ENCODE measurements around the gene KCNJ2. TPM values are rescaled to one million over a fixed set of nuclear protein-coding genes. Genes with fewer than 3 reads are reported as not detected.

KCNJ2 gene
- total and polyA plus RNA-seq, 12 donors: 3.0 to 76.0 (median 41.9) TPM

DNA sequence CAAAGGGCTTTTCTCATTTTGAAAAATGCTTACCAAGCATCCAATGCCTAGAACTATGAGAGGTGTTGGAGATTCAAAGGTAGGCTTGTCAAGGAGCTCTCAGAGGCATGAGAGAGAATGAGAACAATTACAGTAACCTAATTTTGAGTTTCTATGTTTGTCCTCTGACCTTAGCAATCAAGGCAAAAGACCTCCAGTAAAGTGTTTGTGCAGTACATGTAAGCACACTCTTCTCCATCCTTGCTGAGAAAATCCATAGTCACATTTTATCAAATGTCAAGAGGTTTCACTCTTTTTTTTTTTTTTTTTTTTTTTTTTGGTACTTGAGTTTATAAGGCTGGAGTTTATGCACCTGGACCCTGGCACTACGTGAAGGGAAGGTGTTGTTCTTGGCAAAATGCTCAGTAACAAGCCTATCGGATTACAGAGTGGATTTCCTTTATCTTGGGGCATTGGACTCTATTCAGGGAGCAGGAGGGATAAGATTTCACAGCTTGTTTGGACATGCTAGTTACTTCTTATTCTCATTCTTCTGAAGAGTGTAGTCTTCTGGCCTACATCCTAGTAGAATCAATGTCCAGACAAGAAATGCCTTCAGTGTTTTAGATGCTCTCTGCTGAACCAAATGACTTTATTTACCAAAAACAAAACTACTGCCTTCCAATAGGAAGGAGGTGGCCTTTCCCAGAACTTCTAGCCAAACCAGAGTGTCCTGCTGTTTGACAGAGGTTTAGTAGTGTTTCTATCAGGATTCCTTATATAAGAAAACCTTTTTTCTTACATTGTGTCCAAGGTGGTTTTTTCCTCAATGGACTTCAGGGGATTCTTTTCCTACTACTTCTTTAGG lies 21.9 kb downstream of the KCNJ2 start:
- H3K9me3 ChIP-seq: peaks cover 0 to 3% (median 0%) of the 10 kb centered on the region in 11 donors
- H3K27ac ChIP-seq: no peak overlapping the region
- no peak for DNase-seq
- intact Hi-C loops (cut with DNase I): no loop called here
- TF ChIP-seq, protein P1, sequence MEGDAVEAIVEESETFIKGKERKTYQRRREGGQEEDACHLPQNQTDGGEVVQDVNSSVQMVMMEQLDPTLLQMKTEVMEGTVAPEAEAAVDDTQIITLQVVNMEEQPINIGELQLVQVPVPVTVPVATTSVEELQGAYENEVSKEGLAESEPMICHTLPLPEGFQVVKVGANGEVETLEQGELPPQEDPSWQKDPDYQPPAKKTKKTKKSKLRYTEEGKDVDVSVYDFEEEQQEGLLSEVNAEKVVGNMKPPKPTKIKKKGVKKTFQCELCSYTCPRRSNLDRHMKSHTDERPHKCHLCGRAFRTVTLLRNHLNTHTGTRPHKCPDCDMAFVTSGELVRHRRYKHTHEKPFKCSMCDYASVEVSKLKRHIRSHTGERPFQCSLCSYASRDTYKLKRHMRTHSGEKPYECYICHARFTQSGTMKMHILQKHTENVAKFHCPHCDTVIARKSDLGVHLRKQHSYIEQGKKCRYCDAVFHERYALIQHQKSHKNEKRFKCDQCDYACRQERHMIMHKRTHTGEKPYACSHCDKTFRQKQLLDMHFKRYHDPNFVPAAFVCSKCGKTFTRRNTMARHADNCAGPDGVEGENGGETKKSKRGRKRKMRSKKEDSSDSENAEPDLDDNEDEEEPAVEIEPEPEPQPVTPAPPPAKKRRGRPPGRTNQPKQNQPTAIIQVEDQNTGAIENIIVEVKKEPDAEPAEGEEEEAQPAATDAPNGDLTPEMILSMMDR (IDR thresholded peaks at IDR 0.05): no peak
- WGBS, 2 donors: 18 to 27% methylated on average over 2 of the region's 2 CpGs
- peaks cover 0 to 15% (median 2%) of the 10 kb centered on the region in 9 donors for H3K4me1 ChIP-seq
- H3K4me3 ChIP-seq: no peak overlapping the region
- peak in 1 of 8 donors; percentile 30 for ATAC-seq
- H3K36me3 ChIP-seq: no peaks in the 10 kb centered on the region
- H3K27me3 ChIP-seq: no peaks in the 10 kb centered on the region

DNA sequence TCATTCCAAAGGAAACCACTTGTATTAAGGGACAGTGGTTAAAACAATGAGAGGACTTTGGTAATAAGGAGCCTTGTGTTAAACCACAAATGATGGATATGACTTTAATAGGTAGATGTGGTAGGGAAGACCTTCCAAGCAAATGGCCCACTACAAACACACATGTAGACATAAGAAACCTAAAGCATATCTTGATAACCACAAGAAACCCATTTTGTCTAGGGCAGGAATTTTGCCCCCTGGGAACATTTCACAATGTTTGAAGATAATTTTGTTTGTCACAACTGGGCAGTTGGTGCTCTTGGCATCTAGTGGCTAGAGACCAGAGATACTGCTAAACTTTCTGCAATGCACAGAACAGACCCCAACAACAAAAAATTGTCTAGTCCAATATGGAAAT lies 25.8 kb downstream of the KCNJ2 start:
- no peak for ATAC-seq
- intact Hi-C loops (cut with DNase I): no loop called here
- DNase-seq: no peak
- no peak overlapping the region for H3K4me3 ChIP-seq
- no peak overlapping the region for H3K27ac ChIP-seq
- H3K4me1 ChIP-seq: peaks cover 0 to 21% (median 2%) of the 10 kb centered on the region in 9 donors
- H3K9me3 ChIP-seq: no peaks in the 10 kb centered on the region
- H3K27me3 ChIP-seq: no peaks in the 10 kb centered on the region
- TF ChIP-seq, protein P1 (IDR thresholded peaks at IDR 0.05): no peak
- no peaks in the 10 kb centered on the region for H3K36me3 ChIP-seq

DNA sequence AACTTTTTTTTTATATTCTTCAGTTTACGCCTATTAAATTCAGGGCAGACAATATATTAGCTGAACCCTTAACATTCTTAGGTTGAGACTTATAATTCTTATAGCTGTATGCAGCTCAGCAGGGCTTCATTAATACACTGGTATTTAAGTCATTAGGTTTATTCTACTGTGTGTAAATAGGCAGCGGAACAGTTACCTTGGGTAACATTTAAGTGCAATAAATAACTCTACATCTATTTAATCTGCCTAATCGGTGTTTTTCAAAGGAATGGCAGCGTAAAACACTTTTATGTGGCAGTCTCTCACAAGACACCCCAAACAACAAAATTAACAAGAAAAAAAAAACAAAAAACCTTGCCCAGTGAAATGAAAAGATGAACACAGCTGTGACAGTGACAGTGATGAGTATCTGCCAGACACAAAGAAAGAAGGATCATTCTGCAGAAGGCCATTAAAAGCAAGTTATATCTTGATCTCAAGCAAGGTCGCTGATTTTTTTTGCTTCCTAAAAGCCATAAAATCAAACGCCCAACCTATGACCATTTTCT lies 32.6 kb downstream of the KCNJ2 start:
- no peaks in the 10 kb centered on the region for H3K27me3 ChIP-seq
- WGBS, 2 donors: 90 to 96% methylated on average over 6 of the region's 6 CpGs
- H3K9me3 ChIP-seq: no peaks in the 10 kb centered on the region
- DNase-seq: no peak
- H3K36me3 ChIP-seq: no peaks in the 10 kb centered on the region
- intact Hi-C loops (cut with DNase I): no loop called here
- H3K27ac ChIP-seq: no peak overlapping the region
- ATAC-seq: no peak
- H3K4me1 ChIP-seq: peaks cover 0 to 20% (median 0%) of the 10 kb centered on the region in 9 donors
- TF ChIP-seq, protein P1 (IDR thresholded peaks at IDR 0.05): no peak
- H3K4me3 ChIP-seq: no peak overlapping the region

DNA sequence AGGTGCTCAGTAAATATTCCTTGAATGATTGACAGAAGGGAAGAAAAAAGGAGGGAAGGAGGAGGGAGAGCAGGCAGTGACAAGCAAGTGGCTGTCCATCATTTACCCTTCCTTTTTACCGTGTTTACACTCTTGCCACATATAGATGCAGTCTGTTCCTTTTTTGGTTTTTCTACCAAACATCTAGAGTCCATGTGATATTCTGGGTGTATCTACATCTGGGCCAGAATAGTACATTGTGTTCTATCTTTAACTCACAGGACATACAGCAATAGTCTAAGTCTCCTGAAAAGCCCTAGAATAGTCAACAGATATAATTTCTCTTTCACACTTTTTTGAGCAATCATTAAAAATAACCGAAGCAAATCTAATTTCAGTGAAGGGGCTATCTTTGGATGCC lies 33.5 kb downstream of the KCNJ2 start:
- H3K27ac ChIP-seq: no peak overlapping the region
- H3K4me1 ChIP-seq: peaks cover 0 to 29% (median 0%) of the 10 kb centered on the region in 9 donors
- H3K4me3 ChIP-seq: no peak overlapping the region
- WGBS, 2 donors: 71% methylated on average over 2 of the region's 2 CpGs
- no peaks in the 10 kb centered on the region for H3K9me3 ChIP-seq
- no peaks in the 10 kb centered on the region for H3K27me3 ChIP-seq
- H3K36me3 ChIP-seq: no peaks in the 10 kb centered on the region
- no peak for DNase-seq
- ATAC-seq: peak in 1 of 8 donors; percentile 27
- intact Hi-C loops (cut with DNase I): no loop called here
- TF ChIP-seq, protein P1 (IDR thresholded peaks at IDR 0.05): no peak

Measured in heart right ventricle (tissue), 16 donors.